ENCODE data around the gene PRR14. TPM values are rescaled to one million over a fixed set of nuclear protein-coding genes. Genes with fewer than 3 reads are reported as not detected.
A peak's percentile ranks its signal among the peaks of the same experiment; 100 is the strongest.

Gene PRR14
- total and polyA plus RNA-seq, 2 donors from 2014 or later = 44.2 to 51.6 TPM

DNA sequence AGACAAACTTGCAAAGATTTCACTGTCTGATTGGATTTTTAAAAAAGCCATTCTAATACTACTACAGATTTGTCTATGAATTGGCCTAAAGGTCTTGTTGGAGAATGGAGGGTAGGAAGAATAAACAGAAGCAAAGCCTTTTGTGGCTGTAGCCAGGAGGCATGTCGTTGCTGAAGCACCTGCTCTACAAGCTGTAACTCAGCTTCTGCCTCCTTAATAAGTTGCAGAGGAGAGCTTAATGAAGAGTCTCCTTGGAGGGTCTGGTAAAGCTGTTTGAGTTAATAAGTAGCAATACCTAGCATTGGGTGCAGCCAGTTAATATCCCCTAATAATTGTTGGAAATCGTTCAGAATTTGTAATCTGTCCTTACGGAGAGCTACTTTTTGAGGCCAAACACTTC, 30.6 kb upstream of the PRR14 start:
- H3K27ac ChIP-seq (ENCODE audit: low read depth in 2 of 2, low read length in 2 of 2) = no peak overlapping the region
- DNase-seq = peak in 2 of 5 donors; percentile 49 to 59
- no peak overlapping the region for H3K9ac ChIP-seq (ENCODE audit: low read length in 3 of 3)
- intact Hi-C loops (cut with DNase I) = no loop called here
- peaks cover 11 to 28% (median 11%) of the 10 kb centered on the region in 3 donors for H3K4me1 ChIP-seq (ENCODE audit: control insufficient read depth in 2 of 3, insufficient read depth in 2 of 3, low read depth in 1 of 3, low read length in 3 of 3)
- H3K4me3 ChIP-seq (ENCODE audit: low read length in 3 of 3) = no peak overlapping the region
- FAIRE-seq = no peak
- no peaks in the 10 kb centered on the region for H3K27me3 ChIP-seq (ENCODE audit: control insufficient read depth, insufficient read depth, low read length)
- H3K9me3 ChIP-seq (ENCODE audit: control insufficient read depth in 2 of 3, insufficient read depth in 1 of 3, low read length in 3 of 3) = no peaks in the 10 kb centered on the region
- H3K36me3 ChIP-seq (ENCODE audit: control insufficient read depth in 2 of 3, insufficient read depth in 3 of 3, low read length in 3 of 3) = no peaks in the 10 kb centered on the region
- TF ChIP-seq, protein P1, sequence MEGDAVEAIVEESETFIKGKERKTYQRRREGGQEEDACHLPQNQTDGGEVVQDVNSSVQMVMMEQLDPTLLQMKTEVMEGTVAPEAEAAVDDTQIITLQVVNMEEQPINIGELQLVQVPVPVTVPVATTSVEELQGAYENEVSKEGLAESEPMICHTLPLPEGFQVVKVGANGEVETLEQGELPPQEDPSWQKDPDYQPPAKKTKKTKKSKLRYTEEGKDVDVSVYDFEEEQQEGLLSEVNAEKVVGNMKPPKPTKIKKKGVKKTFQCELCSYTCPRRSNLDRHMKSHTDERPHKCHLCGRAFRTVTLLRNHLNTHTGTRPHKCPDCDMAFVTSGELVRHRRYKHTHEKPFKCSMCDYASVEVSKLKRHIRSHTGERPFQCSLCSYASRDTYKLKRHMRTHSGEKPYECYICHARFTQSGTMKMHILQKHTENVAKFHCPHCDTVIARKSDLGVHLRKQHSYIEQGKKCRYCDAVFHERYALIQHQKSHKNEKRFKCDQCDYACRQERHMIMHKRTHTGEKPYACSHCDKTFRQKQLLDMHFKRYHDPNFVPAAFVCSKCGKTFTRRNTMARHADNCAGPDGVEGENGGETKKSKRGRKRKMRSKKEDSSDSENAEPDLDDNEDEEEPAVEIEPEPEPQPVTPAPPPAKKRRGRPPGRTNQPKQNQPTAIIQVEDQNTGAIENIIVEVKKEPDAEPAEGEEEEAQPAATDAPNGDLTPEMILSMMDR (IDR thresholded peaks at IDR 0.05; ENCODE audit: borderline replicate concordance, extremely low read depth, insufficient read depth) = no peak

DNA sequence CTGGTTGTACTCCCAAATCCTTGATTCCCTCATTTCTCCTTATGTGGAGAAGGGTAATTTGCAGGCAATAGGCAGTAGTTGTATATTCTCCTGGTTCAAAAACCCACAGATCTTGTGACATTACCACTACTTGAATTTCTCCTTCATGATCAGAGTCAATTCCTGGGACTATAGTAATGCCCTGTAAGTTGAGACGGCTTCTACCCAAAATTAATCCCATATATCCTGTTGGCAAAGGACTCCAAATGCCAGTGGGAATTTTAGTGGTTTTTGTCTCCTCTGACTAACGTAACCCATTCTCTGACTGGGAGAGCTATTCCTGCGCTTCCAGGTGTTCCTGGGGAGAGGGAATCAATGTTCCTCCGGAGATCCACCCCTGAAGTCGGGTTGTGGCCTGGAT, 29.0 kb upstream of the PRR14 start:
- FAIRE-seq (no peak), DNase-seq (no peak)
- Histone ChIP-seq H3K4me3 (ENCODE audit: low read length in 3 of 3) (no peak overlapping the region), H3K27me3 (ENCODE audit: control insufficient read depth, insufficient read depth, low read length) (no peaks in the 10 kb centered on the region), H3K27ac (ENCODE audit: low read depth in 2 of 2, low read length in 2 of 2) (no peak overlapping the region), H3K36me3 (ENCODE audit: control insufficient read depth in 2 of 3, insufficient read depth in 3 of 3, low read length in 3 of 3) (no peaks in the 10 kb centered on the region), H3K9ac (ENCODE audit: low read length in 3 of 3) (no peak overlapping the region), H3K9me3 (ENCODE audit: control insufficient read depth in 2 of 3, insufficient read depth in 1 of 3, low read length in 3 of 3) (no peaks in the 10 kb centered on the region), H3K4me1 (ENCODE audit: control insufficient read depth in 2 of 3, insufficient read depth in 2 of 3, low read depth in 1 of 3, low read length in 3 of 3) (peaks cover 8 to 16% (median 11%) of the 10 kb centered on the region in 3 donors)
- TF ChIP-seq, protein P1 (IDR thresholded peaks at IDR 0.05; ENCODE audit: borderline replicate concordance, extremely low read depth, insufficient read depth) = no peak
- intact Hi-C loops (cut with DNase I) = no loop called here

DNA sequence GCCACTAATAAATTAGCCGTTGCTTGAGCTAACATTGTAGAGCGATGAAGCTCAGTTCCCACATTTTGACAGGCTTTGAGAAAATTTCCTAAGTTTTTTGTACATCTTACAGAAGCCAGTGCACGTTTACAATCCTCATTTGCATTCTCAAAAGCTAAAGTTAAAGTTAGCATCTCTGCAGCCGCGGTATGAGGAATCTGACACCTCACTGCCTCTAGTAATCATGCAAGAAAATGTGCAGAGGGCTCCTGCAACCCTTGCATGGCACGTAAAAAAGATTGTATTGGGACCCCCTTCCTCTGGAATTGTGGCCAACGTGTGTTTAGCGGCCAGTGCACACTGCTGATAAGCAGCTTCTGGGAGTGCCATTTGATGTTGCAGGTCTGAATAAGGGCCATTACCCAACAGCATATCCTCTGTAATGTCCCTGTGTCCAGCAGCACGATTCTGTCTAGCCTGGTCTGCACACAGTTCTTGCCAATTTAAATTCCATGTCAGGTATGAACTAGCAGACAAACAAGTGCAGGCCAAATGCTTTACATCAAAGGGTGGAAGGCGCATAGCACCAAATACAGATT, 28.2 kb upstream of the PRR14 start:
- Histone ChIP-seq H3K4me3 (ENCODE audit: low read length in 3 of 3) (no peak overlapping the region), H3K9ac (ENCODE audit: low read length in 3 of 3) (no peak overlapping the region), H3K27ac (ENCODE audit: low read depth in 2 of 2, low read length in 2 of 2) (no peak overlapping the region), H3K9me3 (ENCODE audit: control insufficient read depth in 2 of 3, insufficient read depth in 1 of 3, low read length in 3 of 3) (no peaks in the 10 kb centered on the region), H3K4me1 (ENCODE audit: control insufficient read depth in 2 of 3, insufficient read depth in 2 of 3, low read depth in 1 of 3, low read length in 3 of 3) (peaks cover 8 to 15% (median 11%) of the 10 kb centered on the region in 3 donors), H3K36me3 (ENCODE audit: control insufficient read depth in 2 of 3, insufficient read depth in 3 of 3, low read length in 3 of 3) (no peaks in the 10 kb centered on the region), H3K27me3 (ENCODE audit: control insufficient read depth, insufficient read depth, low read length) (no peaks in the 10 kb centered on the region)
- peak in 1 of 5 donors; percentile 30 for DNase-seq
- FAIRE-seq = no peak
- TF ChIP-seq, protein P1 (IDR thresholded peaks at IDR 0.05; ENCODE audit: borderline replicate concordance, extremely low read depth, insufficient read depth) = no peak
- intact Hi-C loops (cut with DNase I) = no loop called here
